ENCODE measurements around the gene UNC5CL. TPM values are rescaled to one million over a fixed set of nuclear protein-coding genes. Genes with fewer than 3 reads are reported as not detected.

UNC5CL gene
- total RNA-seq, 1 experiment from 2014 or later: 0.58 TPM

DNA sequence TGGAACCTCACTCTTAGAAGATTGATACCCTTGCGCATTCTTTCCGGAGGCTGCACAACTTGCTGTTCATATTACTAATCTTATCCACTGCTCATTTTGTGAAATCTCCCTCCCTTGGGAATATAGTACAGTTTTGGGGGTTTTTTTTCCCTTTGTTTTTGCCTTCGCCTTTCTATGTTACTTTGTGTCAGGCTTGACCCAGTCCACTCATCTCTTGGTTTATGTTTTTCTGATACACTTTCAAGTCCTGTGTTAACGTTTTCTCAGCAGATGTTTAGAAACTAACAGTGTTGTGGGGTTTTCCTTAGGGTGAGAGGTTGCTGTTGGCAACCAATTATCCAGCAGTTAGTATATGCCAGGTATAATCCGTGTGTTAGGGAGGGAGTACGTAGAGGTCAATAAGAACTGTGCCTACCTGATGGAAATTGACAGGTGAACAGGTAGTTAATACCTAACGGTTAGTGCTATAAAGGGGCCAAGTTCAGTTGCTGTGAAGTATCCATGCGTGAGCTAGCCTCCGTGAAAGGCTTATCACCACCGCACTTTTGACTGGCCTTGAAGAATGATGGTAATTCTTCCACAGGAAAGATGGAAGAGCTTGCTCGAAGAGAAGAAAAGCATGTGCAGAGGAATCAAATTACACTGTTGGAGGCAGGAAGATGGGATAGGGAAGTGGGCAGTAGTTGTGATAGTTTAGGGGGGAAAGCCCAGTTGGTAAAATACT lies 35.1 kb upstream of the UNC5CL start:
- H3K27ac ChIP-seq (ENCODE audit: low read length): peak overlapping the region; percentile 96
- H3K4me3 ChIP-seq (ENCODE audit: low read length): peak overlapping the region; percentile 85
- no peaks in the 10 kb centered on the region for H3K9me2 ChIP-seq (replicated peaks; ENCODE audit: low read length)
- H3F3A ChIP-seq (ENCODE audit: low read length, unreplicated experiment): no peaks in the 10 kb centered on the region
- peaks cover 49% of the 10 kb centered on the region for H4K20me1 ChIP-seq (ENCODE audit: low read length)
- H3K4me1 ChIP-seq (ENCODE audit: insufficient read depth, low read length): peaks cover 46% of the 10 kb centered on the region
- DNase-seq (peak; percentile 35), ATAC-seq (no peak)
- ChIA-PET POLR2A (ENCODE audit: unreplicated experiment) (interaction anchor here (0.6 kb wide), 3 partner anchors 18 to 821 kb away, joined by 3 to 4 read pairs (median 3); no protein-coding TSS in a partner anchor), CTCF (no interaction called here)
- BruUV-seq (replicated peaks): TSS peak; percentile 56
- H2AFZ ChIP-seq (ENCODE audit: low read length): peak overlapping the region; percentile 55
- intact Hi-C loops (cut with micrococcal nuclease): loop anchor here (2.0 to 5.0 kb wide), 2 partner anchors 167 to 243 kb away; no protein-coding TSS in a partner anchor
- TF ChIP-seq, protein P1, sequence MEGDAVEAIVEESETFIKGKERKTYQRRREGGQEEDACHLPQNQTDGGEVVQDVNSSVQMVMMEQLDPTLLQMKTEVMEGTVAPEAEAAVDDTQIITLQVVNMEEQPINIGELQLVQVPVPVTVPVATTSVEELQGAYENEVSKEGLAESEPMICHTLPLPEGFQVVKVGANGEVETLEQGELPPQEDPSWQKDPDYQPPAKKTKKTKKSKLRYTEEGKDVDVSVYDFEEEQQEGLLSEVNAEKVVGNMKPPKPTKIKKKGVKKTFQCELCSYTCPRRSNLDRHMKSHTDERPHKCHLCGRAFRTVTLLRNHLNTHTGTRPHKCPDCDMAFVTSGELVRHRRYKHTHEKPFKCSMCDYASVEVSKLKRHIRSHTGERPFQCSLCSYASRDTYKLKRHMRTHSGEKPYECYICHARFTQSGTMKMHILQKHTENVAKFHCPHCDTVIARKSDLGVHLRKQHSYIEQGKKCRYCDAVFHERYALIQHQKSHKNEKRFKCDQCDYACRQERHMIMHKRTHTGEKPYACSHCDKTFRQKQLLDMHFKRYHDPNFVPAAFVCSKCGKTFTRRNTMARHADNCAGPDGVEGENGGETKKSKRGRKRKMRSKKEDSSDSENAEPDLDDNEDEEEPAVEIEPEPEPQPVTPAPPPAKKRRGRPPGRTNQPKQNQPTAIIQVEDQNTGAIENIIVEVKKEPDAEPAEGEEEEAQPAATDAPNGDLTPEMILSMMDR (conservative IDR thresholded peaks at IDR 0.05; ENCODE audit: low read depth, low read length): no peak
- TF ChIP-seq EZH2 (IDR thresholded peaks at IDR 0.05; ENCODE audit: low read length, unreplicated experiment): no peak
- TF ChIP-seq EZH2phosphoT487 (IDR thresholded peaks at IDR 0.05; ENCODE audit: borderline replicate concordance, low read length): no peak
- H3K4me2 ChIP-seq (ENCODE audit: low read length): peak overlapping the region; percentile 99
- peak overlapping the region; percentile 98 for H3K9ac ChIP-seq (ENCODE audit: low read length)
- peaks cover 8% of the 10 kb centered on the region; the same call in 1 of the 2 replicates for H3K36me3 ChIP-seq (ENCODE audit: low read depth, low read length)
- no peaks in the 10 kb centered on the region for H3K27me3 ChIP-seq (ENCODE audit: low read length)
- H3K9me3 ChIP-seq (ENCODE audit: low read length): no peaks in the 10 kb centered on the region
- peaks cover 73% of the 10 kb centered on the region for H3K79me2 ChIP-seq (ENCODE audit: low read length)

DNA sequence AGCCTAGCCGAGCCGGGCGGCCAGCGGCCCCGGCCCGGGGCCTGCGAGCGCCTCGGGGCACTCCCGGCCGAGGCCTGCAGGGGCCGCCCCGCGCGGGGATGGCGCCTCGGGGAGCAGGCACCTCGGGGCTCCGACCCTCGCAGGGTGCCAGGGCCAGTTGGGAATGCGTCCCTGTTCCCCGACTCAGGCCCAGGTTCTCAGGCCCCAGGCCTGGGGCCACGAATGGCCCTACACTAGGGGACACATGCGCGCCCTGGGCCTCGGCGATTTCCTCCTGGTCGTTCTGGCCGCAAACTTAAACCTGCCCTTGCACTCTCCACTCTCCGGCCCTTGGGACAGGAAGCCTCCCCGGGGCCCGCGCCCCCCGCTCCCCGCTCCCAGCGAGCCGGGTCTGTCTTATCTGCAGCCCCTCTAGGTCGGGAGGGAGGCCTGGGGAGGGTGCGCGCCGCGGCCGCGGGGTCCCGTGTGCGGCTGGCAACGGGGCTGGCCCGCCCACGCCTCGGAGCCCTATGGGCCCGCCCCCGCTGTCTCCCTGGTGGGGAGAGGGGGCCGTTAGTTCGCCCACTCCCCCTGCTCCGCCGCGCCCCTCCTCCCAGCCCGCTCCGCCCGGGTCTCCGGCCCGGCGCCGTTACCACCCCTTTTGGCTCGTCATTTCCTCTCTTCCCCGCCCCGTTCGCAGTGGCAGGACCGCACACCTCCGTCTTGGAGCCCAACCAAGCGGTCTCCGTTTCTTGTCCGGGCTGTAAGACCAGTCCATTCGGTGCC lies 34.4 kb upstream of the UNC5CL start:
- Histone ChIP-seq H3K4me1 (ENCODE audit: insufficient read depth, low read length) (peaks cover 46% of the 10 kb centered on the region), H3K27ac (ENCODE audit: low read length) (peak overlapping the region; percentile 96), H4K20me1 (ENCODE audit: low read length) (peaks cover 42% of the 10 kb centered on the region), H3K4me3 (ENCODE audit: low read length) (peak overlapping the region; percentile 85), H3K9ac (ENCODE audit: low read length) (peak overlapping the region; percentile 98), H2AFZ (ENCODE audit: low read length) (peak overlapping the region; percentile 55), H3K4me2 (ENCODE audit: low read length) (peak overlapping the region; percentile 99), H3K79me2 (ENCODE audit: low read length) (peaks cover 65% of the 10 kb centered on the region), H3K36me3 (ENCODE audit: low read depth, low read length) (peaks cover under 1% of the 10 kb centered on the region; the same call in 1 of the 2 replicates), H3K9me2 (replicated peaks; ENCODE audit: low read length) (no peaks in the 10 kb centered on the region), H3F3A (ENCODE audit: low read length, unreplicated experiment) (no peaks in the 10 kb centered on the region), H3K9me3 (ENCODE audit: low read length) (no peaks in the 10 kb centered on the region), H3K27me3 (ENCODE audit: low read length) (no peaks in the 10 kb centered on the region)
- ChIA-PET POLR2A (ENCODE audit: unreplicated experiment) (no interaction called here), CTCF (no interaction called here)
- intact Hi-C loops (cut with micrococcal nuclease): loop anchor here (2.0 to 5.0 kb wide), 2 partner anchors 167 to 244 kb away; no protein-coding TSS in a partner anchor
- TF ChIP-seq, protein P1 (conservative IDR thresholded peaks at IDR 0.05; ENCODE audit: low read depth, low read length): no peak
- no peak for TF ChIP-seq EZH2 (IDR thresholded peaks at IDR 0.05; ENCODE audit: low read length, unreplicated experiment)
- no peak for TF ChIP-seq EZH2phosphoT487 (IDR thresholded peaks at IDR 0.05; ENCODE audit: borderline replicate concordance, low read length)
- ATAC-seq: peak; percentile 16
- no TSS peak for BruUV-seq (replicated peaks)
- DNase-seq: peak; percentile 82
